AG09319 (cell line): ENCODE data around the gene SHISA9.

Experiments
- DNase-seq: peaks from one replicate; pipeline ENCODE4 v3.0.0-alpha.2; 2010; ENCODE audit warnings: low read depth; ENCODE audit errors: extremely low read depth
- CTCF ChIP-seq: IDR thresholded peaks from 2 replicates; pipeline ENCODE4 v1.5.1; 2011; ENCODE audit warnings: low read depth, mild to moderate bottlenecking, inconsistent platforms, low read length, moderate library complexity

Gene SHISA9

GRCh38 chr16:13203725-13204124 lies 302.3 kb downstream of the SHISA9 start:
- no peak for DNase-seq
- TF ChIP-seq CTCF, result no peak

- no peak for DNase-seq
- no peak for TF ChIP-seq CTCF
Measured at GRCh38 chr16:13205352-13205751, 304.0 kb downstream of the SHISA9 start.

- TF ChIP-seq CTCF, result no peak
- DNase-seq, result no peak
Measured at GRCh38 chr16:13206606-13207005, 305.2 kb downstream of the SHISA9 start.

- no peak for DNase-seq
- no peak for TF ChIP-seq CTCF
Measured at GRCh38 chr16:13207151-13207550, 305.8 kb downstream of the SHISA9 start.

- DNase-seq, result no peak
Measured at GRCh38 chr16:13223666-13224065, 322.3 kb downstream of the SHISA9 start.

GRCh38 chr16:13229039-13229438 lies 327.6 kb downstream of the SHISA9 start:
- no peak for TF ChIP-seq CTCF
- DNase-seq, result no peak

More at GRCh38 chr16:13223666-13224065, 322.3 kb downstream of the SHISA9 start:
- TF ChIP-seq CTCF, result no peak

- DNase-seq, result no peak
- TF ChIP-seq CTCF, result no peak
Measured at GRCh38 chr16:13231365-13231764, 330.0 kb downstream of the SHISA9 start.
